NCI-H526 (cell line): Measurements from ENCODE around the gene TUBB4A.
"Not testable (repeated sequence)": the region's sequence is repeated elsewhere in the genome, so short reads cannot be mapped to it uniquely, and the experiment has no call there.

ENCODE experiments used
- DNase-seq, 2 experiments: peaks; one replicate each; lab custom pipeline; 2025; lab: John Stamatoyannopoulos, UW

Gene TUBB4A

DNA sequence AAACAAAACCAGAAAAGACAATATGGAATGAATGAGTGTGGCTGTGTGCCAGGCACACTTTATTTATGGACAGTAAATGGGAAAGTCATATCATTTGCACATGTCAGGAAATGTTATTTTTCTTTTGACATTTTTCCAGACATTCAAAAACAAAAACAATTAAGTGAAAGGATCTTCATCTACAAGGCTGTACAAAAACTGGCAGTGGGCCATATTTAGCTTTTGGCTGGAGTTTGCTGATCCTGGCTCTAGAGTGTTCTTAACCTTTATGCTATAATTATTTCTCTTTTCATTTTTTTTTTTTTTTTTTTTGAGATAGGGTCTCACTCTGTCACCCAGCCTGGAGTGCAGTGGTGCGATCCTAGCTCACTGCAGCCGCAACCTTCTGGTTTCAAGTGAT lies 22.2 kb upstream of the TUBB4A start:
- no peak for DNase-seq

DNA sequence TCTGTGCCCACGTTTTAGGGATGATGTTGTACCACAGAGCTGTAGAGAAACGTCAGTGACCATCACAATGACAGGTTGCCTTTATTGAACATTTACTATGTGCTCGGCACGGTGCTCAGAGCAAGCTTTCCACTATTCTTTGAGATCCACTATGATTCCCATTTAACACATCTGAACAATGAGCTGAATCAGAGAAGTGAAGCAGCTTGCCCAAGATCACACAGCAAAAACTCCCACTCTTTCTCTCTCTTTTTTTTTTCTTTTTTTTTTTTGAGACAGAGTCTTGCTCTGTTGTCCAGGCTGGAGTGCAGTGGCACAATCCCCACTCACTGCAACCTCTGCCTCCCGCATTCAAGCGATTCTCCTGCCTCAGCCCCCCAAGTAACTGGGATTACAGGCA lies 20.6 kb upstream of the TUBB4A start:
- no peak for DNase-seq

- DNase-seq = no peak
These were observed 19.9 kb upstream of the TUBB4A start for GRCh38 chr19:6521718-6522646.

GRCh38 chr19:6519289-6519688 lies 17.2 kb upstream of the TUBB4A start:
- DNase-seq = no peak

GRCh38 chr19:6518145-6518911 lies 16.2 kb upstream of the TUBB4A start:
- no peak for DNase-seq

DNA sequence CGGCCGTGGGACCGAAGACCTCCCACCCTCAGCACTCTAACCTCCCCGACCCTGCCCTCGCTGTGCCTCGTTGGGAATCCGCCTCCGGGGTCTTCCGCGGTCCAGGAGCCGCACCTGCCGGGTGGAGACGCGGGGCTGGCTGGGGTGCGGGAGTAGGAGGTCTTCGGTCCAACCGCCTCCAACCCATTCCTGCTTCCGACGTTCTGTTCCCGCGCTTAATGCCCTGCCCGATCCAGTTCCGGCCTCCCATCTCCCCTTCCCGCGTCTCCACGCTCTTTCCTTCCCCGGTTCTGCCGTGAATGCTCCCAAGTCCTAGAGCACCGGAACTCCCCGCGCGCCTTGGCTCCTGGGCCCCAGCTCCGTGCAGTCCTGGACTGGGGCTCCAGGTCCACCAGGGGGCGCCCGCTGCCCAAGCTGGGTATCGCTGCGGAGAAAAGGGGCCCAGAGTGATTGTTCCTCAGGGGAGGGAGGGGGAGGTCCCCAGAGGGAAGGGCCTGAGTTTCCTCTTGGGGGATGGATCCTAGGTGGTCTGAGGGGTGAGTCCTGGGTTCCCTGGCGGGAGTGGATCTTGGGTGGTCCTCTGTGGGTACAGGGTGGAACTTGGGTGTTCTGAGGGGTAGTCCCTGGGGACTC lies 14.7 kb upstream of the TUBB4A start:
- DNase-seq = peak; percentile 71 to 90

GRCh38 chr19:6516018-6516658 lies 14.0 kb upstream of the TUBB4A start:
- peak; percentile 90 to 96 for DNase-seq

DNA sequence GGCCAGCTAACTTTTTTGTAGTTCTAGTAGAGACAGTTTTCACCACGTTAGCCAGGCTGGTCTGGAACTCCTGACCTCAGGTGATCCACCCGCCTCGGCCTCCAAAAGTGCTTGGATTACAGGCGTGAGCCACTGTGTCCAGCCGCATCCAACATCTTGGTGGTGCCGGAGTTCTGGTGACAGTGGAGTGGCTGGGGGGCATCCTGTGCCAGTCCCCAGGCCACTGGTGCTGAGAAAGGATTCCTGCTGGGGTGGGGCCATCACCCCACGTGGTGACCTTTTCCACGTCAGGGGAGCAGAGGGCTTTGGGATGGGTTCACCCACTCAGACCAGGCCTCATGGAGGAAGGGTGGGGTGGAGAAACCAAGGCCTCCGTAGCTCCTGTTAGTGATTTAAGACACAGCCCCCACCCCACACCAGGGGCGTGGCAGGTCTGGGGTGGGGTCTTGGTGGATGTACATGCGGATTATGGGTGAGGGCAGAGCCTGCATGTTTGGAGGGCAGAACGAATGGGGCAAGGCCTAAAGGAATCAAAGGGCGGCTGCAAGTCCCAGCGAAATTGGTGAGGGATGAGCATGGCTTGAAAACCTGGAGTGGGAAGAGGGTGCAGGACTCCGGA lies 12.9 kb upstream of the TUBB4A start:
- no peak for DNase-seq

DNA sequence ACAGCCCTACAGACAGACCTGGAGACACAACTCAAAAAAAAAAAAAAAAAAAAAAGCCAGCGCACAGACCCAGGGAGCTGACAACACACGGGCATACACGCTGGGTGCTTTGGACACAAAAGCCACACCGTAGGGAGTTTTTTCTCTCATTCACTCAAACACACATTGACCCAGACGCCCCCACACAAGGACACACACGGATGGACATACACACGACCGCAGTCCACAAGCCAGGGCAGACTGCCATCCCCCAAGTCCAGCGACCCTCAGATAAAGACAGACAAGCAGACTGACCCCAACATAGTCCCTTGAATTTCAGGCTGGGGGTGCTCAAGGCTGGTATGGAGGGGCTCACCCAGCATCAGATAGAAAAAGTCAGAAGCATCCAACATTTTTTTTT lies 12.0 kb upstream of the TUBB4A start:
- DNase-seq = no peak

- DNase-seq = no peak
These were observed 8.5 kb upstream of the TUBB4A start for GRCh38 chr19:6510618-6511017.

DNA sequence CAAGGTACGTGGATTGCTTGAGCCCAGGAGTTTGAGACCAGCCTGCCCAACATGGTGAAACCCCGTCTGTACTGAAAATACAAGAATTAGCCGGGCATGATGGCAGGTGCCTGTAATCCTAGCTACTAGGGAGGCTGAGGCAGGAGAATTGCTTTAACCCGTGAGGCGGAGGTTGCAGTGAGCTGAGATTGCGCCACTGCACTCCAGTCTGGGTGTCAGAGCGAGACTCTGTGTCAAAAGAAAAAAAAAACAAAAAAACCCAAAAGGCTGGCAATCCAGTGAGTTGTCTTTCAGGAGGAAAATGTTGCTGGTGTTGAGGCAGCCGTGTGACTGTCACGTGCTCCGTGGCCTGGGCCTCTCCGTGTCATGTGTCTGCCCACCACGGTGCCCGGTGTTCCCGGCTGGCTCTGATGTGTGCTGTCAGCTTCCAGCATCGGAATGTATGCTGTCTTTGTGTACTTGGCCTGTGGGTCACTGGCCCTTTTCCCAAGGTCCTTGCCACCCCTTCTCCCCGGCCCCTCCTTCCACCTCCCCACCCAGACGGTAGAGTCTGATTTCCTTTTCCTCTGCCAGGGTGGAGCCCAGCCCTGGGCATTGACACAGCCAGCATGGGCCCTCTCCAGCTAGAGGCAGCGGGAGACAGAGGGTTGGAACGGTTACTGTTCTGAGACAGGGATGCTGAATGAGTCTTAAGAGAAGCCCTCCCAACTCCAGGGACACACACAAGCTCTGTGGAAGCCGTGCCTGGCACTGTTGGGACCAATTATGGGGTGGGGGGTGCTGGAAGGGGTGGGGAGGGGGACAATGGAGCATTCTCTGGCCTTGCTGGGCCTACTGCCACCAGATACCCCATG lies 7.2 kb upstream of the TUBB4A start:
- no peak for DNase-seq

- DNase-seq = not testable (repeated sequence)
These were observed 6.1 kb upstream of the TUBB4A start for GRCh38 chr19:6508028-6508771.

GRCh38 chr19:6503407-6504201 lies 1.5 kb upstream of the TUBB4A start:
- DNase-seq = no peak

DNA sequence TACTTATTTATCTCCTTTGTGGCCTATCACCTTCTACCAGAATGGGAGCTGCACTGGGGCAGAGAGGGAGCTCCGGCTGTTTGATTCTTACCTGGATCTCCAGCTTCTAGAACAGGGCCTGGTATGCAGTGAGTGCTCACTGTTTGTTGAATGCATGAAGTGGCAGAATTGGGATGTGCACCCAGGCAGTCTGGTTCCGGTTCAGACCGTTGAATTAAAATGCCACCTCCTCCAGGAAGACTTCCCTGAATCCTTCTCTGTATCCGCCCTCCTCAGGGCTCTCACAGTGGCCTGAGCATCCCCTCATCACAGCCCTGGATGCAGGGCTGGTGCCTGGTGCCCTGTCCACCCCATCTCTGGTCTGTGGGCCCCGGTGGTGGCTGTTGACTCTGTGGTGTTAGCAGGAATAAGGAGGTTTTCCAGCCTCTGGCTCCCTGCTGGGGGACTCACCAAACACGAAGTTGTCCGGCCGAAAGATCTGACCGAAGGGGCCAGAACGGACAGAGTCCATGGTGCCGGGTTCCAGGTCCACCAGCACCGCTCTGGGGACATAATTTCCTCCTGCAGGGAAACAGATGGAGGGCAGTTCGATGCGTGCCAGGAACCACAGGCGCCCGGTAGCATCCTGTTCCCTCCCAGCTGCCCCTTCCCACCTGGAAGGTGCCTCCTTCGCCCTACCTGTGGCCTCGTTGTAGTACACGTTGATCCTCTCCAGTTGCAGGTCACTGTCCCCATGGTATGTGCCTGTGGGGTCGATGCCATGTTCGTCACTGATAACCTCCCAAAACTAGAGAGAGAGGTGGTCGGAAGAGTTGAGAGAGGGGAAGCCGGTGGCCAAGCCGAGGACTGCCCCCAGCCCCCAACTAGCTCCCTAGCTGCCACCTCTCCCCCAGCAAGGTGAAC lies 1.0 kb downstream of the TUBB4A start:
- no peak for DNase-seq

DNA sequence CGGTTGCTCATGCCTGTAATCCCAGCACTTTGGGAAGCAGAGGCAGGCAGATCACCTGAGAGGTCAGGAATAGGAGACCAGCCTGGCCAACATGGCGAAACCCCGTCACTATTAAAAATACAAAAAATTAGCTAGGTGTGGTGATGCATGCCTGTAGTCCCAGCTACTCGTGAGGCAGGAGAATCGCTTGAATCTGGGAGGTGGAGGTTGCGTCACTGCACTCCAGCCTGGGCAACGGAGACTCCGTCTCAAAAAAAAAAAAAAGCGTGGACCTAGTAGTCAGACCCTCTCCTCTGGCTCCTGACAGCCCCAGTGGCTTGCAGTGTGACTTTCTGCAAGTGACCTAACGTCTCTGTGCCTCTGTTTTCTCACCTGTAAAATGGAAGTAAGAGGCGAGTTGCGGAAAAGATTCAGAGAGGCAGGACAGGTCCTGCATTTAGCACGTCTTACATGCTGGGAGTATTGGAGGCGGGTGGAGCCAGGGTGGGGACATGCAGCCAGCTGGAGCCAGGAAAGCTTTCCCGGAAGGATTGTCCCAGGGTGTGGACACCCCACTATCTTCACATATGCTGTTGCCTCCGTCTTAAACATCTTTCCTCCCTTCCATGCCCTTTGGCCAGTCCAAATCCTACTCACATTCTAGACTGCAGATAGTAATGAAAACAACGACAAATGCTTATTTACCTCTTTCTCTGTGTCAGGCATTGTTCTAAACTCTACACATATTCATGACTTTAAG lies 2.9 kb downstream of the TUBB4A start:
- DNase-seq = no peak

DNA sequence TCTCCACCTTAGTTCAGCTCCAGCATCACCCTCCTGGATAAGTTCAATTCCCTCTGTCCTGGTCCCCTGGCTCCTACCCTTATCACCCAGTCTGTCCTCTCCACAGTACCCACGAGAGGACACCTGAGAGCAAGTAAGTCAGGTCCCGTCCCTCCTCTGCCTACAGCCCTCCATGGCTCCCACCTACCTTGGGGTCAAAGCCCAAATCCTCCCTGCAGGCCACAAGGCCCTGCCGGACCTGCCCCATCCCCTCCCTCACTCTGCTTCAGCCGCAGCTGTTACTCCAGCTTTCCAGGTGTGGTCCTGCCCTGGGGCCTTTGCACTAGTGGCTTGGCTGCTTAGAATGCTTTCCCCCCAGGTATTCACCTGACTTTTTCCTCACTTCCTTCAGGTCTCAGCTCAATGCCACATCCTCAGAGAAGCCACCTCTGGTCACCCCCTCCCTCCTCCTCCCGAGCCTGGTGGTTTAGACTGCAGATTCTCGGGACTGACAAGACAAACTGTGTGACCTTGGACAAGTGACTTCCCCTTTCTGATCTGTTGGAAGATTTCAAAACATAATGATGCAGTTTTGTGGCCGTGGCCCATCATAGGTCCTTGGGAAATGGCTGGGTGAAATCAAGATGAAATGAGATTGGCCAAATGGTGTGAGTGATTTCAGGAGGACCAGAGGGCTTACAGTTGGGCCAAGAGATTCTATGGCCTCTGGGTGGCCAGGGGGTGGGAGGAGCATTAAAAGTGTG lies 3.6 kb downstream of the TUBB4A start:
- DNase-seq = no peak

- DNase-seq = no peak
These were observed 6.2 kb downstream of the TUBB4A start for GRCh38 chr19:6495947-6496346.
